ENCODE measurements around the gene HIPK2. TPM values are rescaled to one million over a fixed set of nuclear protein-coding genes. Genes with fewer than 3 reads are reported as not detected.

Gene HIPK2
- total RNA-seq, 1 donor from 2014 or later, result 75.8 TPM

GRCh38 chr7:139538881-139539635 is 238.7 kb downstream of the HIPK2 start:
- TF ChIP-seq, protein P1, sequence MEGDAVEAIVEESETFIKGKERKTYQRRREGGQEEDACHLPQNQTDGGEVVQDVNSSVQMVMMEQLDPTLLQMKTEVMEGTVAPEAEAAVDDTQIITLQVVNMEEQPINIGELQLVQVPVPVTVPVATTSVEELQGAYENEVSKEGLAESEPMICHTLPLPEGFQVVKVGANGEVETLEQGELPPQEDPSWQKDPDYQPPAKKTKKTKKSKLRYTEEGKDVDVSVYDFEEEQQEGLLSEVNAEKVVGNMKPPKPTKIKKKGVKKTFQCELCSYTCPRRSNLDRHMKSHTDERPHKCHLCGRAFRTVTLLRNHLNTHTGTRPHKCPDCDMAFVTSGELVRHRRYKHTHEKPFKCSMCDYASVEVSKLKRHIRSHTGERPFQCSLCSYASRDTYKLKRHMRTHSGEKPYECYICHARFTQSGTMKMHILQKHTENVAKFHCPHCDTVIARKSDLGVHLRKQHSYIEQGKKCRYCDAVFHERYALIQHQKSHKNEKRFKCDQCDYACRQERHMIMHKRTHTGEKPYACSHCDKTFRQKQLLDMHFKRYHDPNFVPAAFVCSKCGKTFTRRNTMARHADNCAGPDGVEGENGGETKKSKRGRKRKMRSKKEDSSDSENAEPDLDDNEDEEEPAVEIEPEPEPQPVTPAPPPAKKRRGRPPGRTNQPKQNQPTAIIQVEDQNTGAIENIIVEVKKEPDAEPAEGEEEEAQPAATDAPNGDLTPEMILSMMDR (IDR thresholded peaks at IDR 0.05; ENCODE audit: unreplicated experiment), result no peak
- H3K27ac Mint-ChIP-seq, result no peak overlapping the region
- no peaks in the 10 kb centered on the region for H3K4me1 Mint-ChIP-seq
- no peaks in the 10 kb centered on the region for H3K36me3 Mint-ChIP-seq
- no peak for DNase-seq (ENCODE audit: low spot score in 2 of 2, unreplicated experiment in 2 of 2)
- no peak overlapping the region for H3K4me3 Mint-ChIP-seq
- no peaks in the 10 kb centered on the region for H3K9me3 Mint-ChIP-seq
- peaks cover 26% of the 10 kb centered on the region for H3K27me3 Mint-ChIP-seq (ENCODE audit: low read depth)

GRCh38 chr7:139536152-139536551 is 241.6 kb downstream of the HIPK2 start:
- Mint-ChIP-seq H3K4me3 (no peak overlapping the region), H3K36me3 (no peaks in the 10 kb centered on the region), H3K9me3 (peaks cover 2% of the 10 kb centered on the region), H3K27me3 (ENCODE audit: low read depth) (peaks cover 34% of the 10 kb centered on the region), H3K27ac (no peak overlapping the region), H3K4me1 (no peaks in the 10 kb centered on the region)
- TF ChIP-seq, protein P1 (IDR thresholded peaks at IDR 0.05; ENCODE audit: unreplicated experiment), result no peak
- no peak for DNase-seq (ENCODE audit: low spot score in 2 of 2, unreplicated experiment in 2 of 2)

DNA sequence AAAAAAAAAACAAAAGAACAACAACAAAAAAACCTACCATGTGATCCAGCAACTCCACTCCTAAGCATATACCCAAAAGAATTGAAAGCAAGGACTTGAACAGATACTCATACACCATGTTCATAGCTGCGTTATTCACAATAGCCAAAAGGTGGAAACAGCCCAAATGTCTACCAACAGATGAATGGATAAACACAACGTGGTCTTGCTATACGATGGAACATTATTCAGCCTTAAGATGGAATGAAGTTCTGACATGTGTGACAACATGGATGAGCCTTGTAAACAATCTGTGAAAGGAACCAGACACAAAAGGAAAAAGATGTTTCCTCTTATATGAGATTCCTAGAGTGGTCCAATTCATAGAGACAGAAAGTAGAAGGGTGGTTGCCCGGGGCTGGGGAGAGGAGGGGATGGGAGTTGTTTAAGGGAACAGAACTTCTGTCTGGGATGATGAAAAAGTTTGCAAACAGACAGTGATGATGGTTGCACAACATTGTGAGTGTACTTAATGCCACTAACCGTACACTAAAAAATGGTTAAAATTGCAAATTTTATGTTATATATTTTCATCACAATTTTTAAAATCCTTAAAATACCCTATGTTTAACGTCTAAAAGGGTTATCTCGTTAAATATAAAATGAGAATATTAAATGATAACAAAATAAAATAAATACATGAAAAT is 242.7 kb downstream of the HIPK2 start:
- DNase-seq (ENCODE audit: low spot score in 2 of 2, unreplicated experiment in 2 of 2), result no peak
- no peaks in the 10 kb centered on the region for H3K36me3 Mint-ChIP-seq
- no peak overlapping the region for H3K4me3 Mint-ChIP-seq
- H3K4me1 Mint-ChIP-seq, result no peaks in the 10 kb centered on the region
- peaks cover 37% of the 10 kb centered on the region for H3K27me3 Mint-ChIP-seq (ENCODE audit: low read depth)
- TF ChIP-seq, protein P1 (IDR thresholded peaks at IDR 0.05; ENCODE audit: unreplicated experiment), result no peak
- H3K27ac Mint-ChIP-seq, result no peak overlapping the region
- H3K9me3 Mint-ChIP-seq, result peaks cover 4% of the 10 kb centered on the region

DNA sequence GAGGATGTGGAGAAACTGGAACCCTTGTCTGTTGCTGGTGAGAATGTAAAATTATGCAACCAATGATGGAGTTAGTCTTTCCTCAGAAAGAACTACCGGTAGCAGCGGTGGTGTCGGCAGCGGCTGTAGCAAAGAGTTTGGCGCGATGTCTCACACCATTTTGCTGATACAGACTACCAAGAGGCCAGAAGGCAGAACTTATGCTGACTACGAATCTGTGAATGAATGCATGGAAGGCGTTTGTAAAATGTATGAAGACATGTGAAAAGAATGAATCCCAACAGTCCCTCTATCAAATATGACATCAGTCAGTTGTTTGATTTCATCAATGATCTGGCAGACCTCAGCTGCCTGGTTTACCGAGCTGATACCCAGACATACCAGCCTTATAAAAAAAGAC is 243.7 kb downstream of the HIPK2 start:
- Mint-ChIP-seq H3K4me1 (no peaks in the 10 kb centered on the region), H3K27me3 (ENCODE audit: low read depth) (peaks cover 40% of the 10 kb centered on the region), H3K4me3 (no peak overlapping the region), H3K36me3 (no peaks in the 10 kb centered on the region), H3K27ac (no peak overlapping the region), H3K9me3 (peaks cover 4% of the 10 kb centered on the region)
- TF ChIP-seq, protein P1 (IDR thresholded peaks at IDR 0.05; ENCODE audit: unreplicated experiment), result no peak
- no peak for DNase-seq (ENCODE audit: low spot score in 2 of 2, unreplicated experiment in 2 of 2)

DNA sequence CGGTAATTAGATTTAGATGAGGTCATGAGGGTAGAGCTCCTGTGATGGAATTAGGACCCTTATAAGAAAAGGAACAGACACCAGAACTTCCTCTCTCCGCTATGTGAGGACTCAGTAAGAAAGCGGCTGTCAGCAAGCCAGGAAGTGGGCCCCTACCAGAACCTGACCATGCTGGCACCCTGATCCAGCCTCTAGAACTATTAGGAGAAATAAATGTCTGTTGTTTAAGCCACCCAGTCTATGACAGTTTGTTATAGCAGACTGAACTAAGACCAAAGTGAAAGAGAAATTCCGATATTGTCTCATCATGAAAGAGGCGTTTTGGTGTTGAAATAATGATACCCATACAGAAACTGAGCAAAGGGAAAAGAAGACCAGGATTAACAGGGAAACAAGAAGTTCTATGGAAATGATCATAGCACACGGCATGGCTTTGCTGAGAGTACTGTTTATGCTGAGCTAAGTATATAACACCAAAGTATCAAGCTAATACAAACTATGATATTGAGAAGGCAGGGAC is 245.1 kb downstream of the HIPK2 start:
- peaks cover 8% of the 10 kb centered on the region for H3K9me3 Mint-ChIP-seq
- H3K4me3 Mint-ChIP-seq, result no peak overlapping the region
- TF ChIP-seq, protein P1 (IDR thresholded peaks at IDR 0.05; ENCODE audit: unreplicated experiment), result no peak
- no peak overlapping the region for H3K27ac Mint-ChIP-seq
- no peaks in the 10 kb centered on the region for H3K4me1 Mint-ChIP-seq
- H3K27me3 Mint-ChIP-seq (ENCODE audit: low read depth), result peaks cover 53% of the 10 kb centered on the region
- no peaks in the 10 kb centered on the region for H3K36me3 Mint-ChIP-seq
- no peak for DNase-seq (ENCODE audit: low spot score in 2 of 2, unreplicated experiment in 2 of 2)

Measured in mesothelial cell of epicardium (in vitro differentiated cells).